Spleen (tissue), 11 donors: ENCODE measurements around the gene TMEM259. TPM values are rescaled to one million over a fixed set of nuclear protein-coding genes. Genes with fewer than 3 reads are reported as not detected.

Experiments
- DNase-seq: peaks from one replicate; pipeline ENCODE4 v3.0.0-alpha.2; 2020
- H3K27ac ChIP-seq, 8 donors: fragments of 200-600 bp; sonication (generic) in 7 of 8; 1 replicate in 4 of 8; 2 replicates in 4 of 8; pipeline versions ENCODE4 v1.5.0 to v1.8.0; 2016 to 2021; ENCODE audit warnings: inconsistent platforms in 4 of 8, mild to moderate bottlenecking in 4 of 8, moderate library complexity in 1 of 8
- H3K27me3 ChIP-seq, 7 donors: fragments of 200-600 bp; sonication (generic) in 6 of 7; replicated peaks in 1 of 7; 1 replicate in 4 of 7; 2 replicates in 3 of 7; pipeline versions ENCODE4 v1.5.0 to v1.8.0; 2016 to 2021; ENCODE audit warnings: inconsistent platforms in 3 of 7, mild to moderate bottlenecking in 1 of 7
- H3K36me3 ChIP-seq, 6 donors: fragments of 200-600 bp; sonication (generic) in 5 of 6; 1 replicate in 4 of 6; 2 replicates in 2 of 6; pipeline versions ENCODE4 v1.5.0 to v1.8.0; 2016 to 2021; ENCODE audit warnings: inconsistent platforms in 2 of 6
- H3K4me1 ChIP-seq, 6 donors: fragments of 200-600 bp; sonication (generic) in 5 of 6; 1 replicate in 3 of 6; 2 replicates in 3 of 6; pipeline versions ENCODE4 v1.5.0 to v1.8.0; 2016 to 2021; ENCODE audit warnings: inconsistent platforms in 3 of 6
- H3K4me3 ChIP-seq, 8 donors: fragments of 200-600 bp; sonication (generic) in 7 of 8; 1 replicate in 4 of 8; 2 replicates in 4 of 8; pipeline versions ENCODE4 v1.5.0 to v1.8.0; 2016 to 2021; ENCODE audit warnings: inconsistent platforms in 4 of 8, mild to moderate bottlenecking in 4 of 8, moderate library complexity in 2 of 8
- H3K9me3 ChIP-seq, 8 donors: fragments of 200-600 bp; sonication (generic) in 7 of 8; 1 replicate in 4 of 8; 2 replicates in 4 of 8; pipeline versions ENCODE4 v1.5.0 to v1.8.0; 2016 to 2021; ENCODE audit warnings: inconsistent platforms in 4 of 8
- CTCF ChIP-seq, 11 experiments: fragments of 200-600 bp in 7 of 11; fragments of 450-650 bp in 4 of 11; sonication (generic) in 4 of 11; IDR thresholded peaks in 8 of 11; conservative IDR thresholded peaks in 3 of 11; 1 replicate in 7 of 11; 2 replicates in 4 of 11; pipeline versions ENCODE4 v1.4.0 to v1.8.0; 2016 to 2021; ENCODE audit warnings: antibody characterized with exemption in 11 of 11, inconsistent platforms in 4 of 11, mild to moderate bottlenecking in 1 of 11
- POLR2A ChIP-seq, 3 donors: fragments of 450-650 bp; IDR thresholded peaks; one replicate each; pipeline ENCODE4 v1.5.1; 2017; ENCODE audit warnings: antibody characterized with exemption in 3 of 3, mild to moderate bottlenecking in 1 of 3
- POLR2AphosphoS5 ChIP-seq, 3 donors: sonication (generic); formaldehyde crosslinking; IDR thresholded peaks; one replicate each; pipeline ENCODE4 v1.5.1; 2017; ENCODE audit warnings: antibody characterized with exemption in 3 of 3
- WGBS, 5 donors: extraction: QIAGEN DNeasy Blood & Tissue Kit in 3 of 5; methylation state at CpG; one replicate each; pipeline versions ENCODE4 v1.1.5 to v1.1.7; 2013 to 2018; 5-methylcytosine and 5-hydroxymethylcytosine counted together
- intact Hi-C: fragments of 100-400 bp; cut with DNase I; formaldehyde crosslinking; loops from one replicate; pipeline ENCODE4 v1.15.0; 2023; ENCODE audit warnings: low total_unique reads
- polyA plus RNA-seq, 3 donors: library from polyadenylated mRNA; stranded (reverse); fragments of 200-250 nt; gene quantifications; one replicate each; pipeline ENCODE4 v1.2.1, GENCODE V29; 2013
- total RNA-seq, 7 donors: library from RNA; depleted of rRNA in 3 of 7; stranded (reverse); fragments of >200 nt in 3 of 7; fragmentation: NEBNext Ultra II Directional in 4 of 7; extraction: Animal tissue kit (Norgen Biotek cat#: 25700) in 4 of 7; gene quantifications; one replicate each; pipeline versions ENCODE4 v1.1.0 to v1.2.1, GENCODE V29; 2016 to 2021
- donor health status: healthy with polysubstance abuse.
- donor health status: DM: no; HTN: no; CAD: no; lungs with moderate emphysema.
- donor health status: DM: no; HTN: no; CAD: no.
- donor health status: Bipolar disorder and iron deficiency.
- donor health status: healthy.
- donor health status: DM: no; HTN: no; CAD: no.
- donor health status: DM: yes; HTN: yes; CAD: no.

Gene TMEM259
- total and polyA plus RNA-seq, 10 donors, result 172 to 560 (median 241) TPM

DNA sequence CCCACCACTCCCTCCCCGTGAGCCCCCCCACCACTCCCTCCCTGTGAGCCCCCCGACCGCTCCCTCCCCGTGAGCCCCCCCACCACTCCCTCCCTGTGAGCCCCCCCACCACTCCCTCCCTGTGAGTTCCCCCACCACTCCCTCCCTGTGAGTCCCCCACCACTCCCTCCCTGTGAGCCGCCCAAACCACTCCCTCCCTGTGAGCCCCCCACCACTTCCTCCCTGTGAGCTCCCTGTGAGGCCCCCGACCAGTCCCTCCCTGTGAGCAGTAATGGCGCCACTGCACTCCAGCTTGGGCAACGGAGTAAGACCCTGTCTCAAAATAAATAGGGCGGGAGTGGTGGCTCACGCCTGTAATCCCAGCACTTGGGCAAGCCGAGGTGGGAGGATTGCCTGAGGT lies 28.9 kb upstream of the TMEM259 start:
- Histone ChIP-seq H3K27me3 (no peaks in the 10 kb centered on the region), H3K4me3 (no peak overlapping the region), H3K9me3 (peaks cover 0 to 2% (median 0%) of the 10 kb centered on the region in 8 donors), H3K4me1 (peaks cover 0 to 21% (median 9%) of the 10 kb centered on the region in 6 donors), H3K36me3 (peaks cover 0 to 66% (median 28%) of the 10 kb centered on the region in 6 donors), H3K27ac (no peak overlapping the region)
- intact Hi-C loops, result no loop called here
- TF ChIP-seq CTCF (IDR thresholded peaks at IDR 0.05 in 8 of 11, conservative IDR thresholded peaks at IDR 0.05 in 3 of 11) (no peak), POLR2AphosphoS5 (IDR thresholded peaks at IDR 0.05) (no peak), POLR2A (IDR thresholded peaks at IDR 0.05) (no peak)
- 52 to 79% (median 62%) methylated on average over 7 to 11 of the region's 11 CpGs for WGBS, 5 donors
- DNase-seq, result no peak

GRCh38 chr19:1049106-1049505 lies 28.2 kb upstream of the TMEM259 start:
- H3K9me3 ChIP-seq, result no peaks in the 10 kb centered on the region
- H3K4me1 ChIP-seq, result peaks cover 0 to 21% (median 9%) of the 10 kb centered on the region in 6 donors
- no peak for DNase-seq
- H3K27ac ChIP-seq, result no peak overlapping the region
- H3K36me3 ChIP-seq, result peaks cover 0 to 66% (median 24%) of the 10 kb centered on the region in 6 donors
- whole genome bisulfite sequencing, 5 donors, result 92 to 97% (median 94%) methylated on average over 14 to 17 of the region's 17 CpGs
- no peak overlapping the region for H3K4me3 ChIP-seq
- intact Hi-C loops, result no loop called here
- no peak for TF ChIP-seq CTCF (IDR thresholded peaks at IDR 0.05 in 8 of 11, conservative IDR thresholded peaks at IDR 0.05 in 3 of 11)
- TF ChIP-seq POLR2A (IDR thresholded peaks at IDR 0.05), result no peak
- no peak for TF ChIP-seq POLR2AphosphoS5 (IDR thresholded peaks at IDR 0.05)
- no peaks in the 10 kb centered on the region for H3K27me3 ChIP-seq

GRCh38 chr19:1047696-1048147 lies 26.8 kb upstream of the TMEM259 start:
- intact Hi-C loops, result no loop called here
- DNase-seq, result no peak
- 81 to 94% (median 86%) methylated on average over 11 to 20 of the region's 20 CpGs for WGBS, 5 donors

More at GRCh38 chr19:1047696-1048147, 26.8 kb upstream of the TMEM259 start:
- TF ChIP-seq POLR2A (IDR thresholded peaks at IDR 0.05) (no peak), CTCF (IDR thresholded peaks at IDR 0.05 in 8 of 11, conservative IDR thresholded peaks at IDR 0.05 in 3 of 11) (no peak), POLR2AphosphoS5 (IDR thresholded peaks at IDR 0.05) (no peak)
- H3K4me3 ChIP-seq, result no peak overlapping the region
- no peaks in the 10 kb centered on the region for H3K9me3 ChIP-seq
- no peak overlapping the region for H3K27ac ChIP-seq
- peaks cover 0 to 29% (median 11%) of the 10 kb centered on the region in 6 donors for H3K4me1 ChIP-seq
- no peaks in the 10 kb centered on the region for H3K27me3 ChIP-seq
- peaks cover 0 to 65% (median 26%) of the 10 kb centered on the region in 6 donors for H3K36me3 ChIP-seq
